Fibroblast of villous mesenchyme (primary cell): ENCODE data around the gene MBNL3. TPM values are rescaled to one million over a fixed set of nuclear protein-coding genes. Genes with fewer than 3 reads are reported as not detected.

ENCODE experiments used
- DNase-seq: peaks from one replicate; pipeline ENCODE4 v3.0.0-alpha.2; 2010; ENCODE audit warnings: low read depth
- H3K4me3 ChIP-seq: 2 replicates; pipeline ENCODE4 v1.5.1; 2011; ENCODE audit warnings: low read depth, mild to moderate bottlenecking, low read length
- CTCF ChIP-seq: IDR thresholded peaks from 2 replicates; pipeline ENCODE4 v1.5.1; 2012; ENCODE audit warnings: low read depth, mild to moderate bottlenecking, low read length; ENCODE audit not compliant: insufficient read depth
- total RNA-seq: library from RNA; depleted of rRNA; stranded (reverse); fragments of >200 nt; gene quantifications from 2 replicates; pipeline ENCODE4 v1.2.3, GENCODE V29; 2012

MBNL3 gene
- total RNA-seq, 1 donor = 4.3 TPM

DNA sequence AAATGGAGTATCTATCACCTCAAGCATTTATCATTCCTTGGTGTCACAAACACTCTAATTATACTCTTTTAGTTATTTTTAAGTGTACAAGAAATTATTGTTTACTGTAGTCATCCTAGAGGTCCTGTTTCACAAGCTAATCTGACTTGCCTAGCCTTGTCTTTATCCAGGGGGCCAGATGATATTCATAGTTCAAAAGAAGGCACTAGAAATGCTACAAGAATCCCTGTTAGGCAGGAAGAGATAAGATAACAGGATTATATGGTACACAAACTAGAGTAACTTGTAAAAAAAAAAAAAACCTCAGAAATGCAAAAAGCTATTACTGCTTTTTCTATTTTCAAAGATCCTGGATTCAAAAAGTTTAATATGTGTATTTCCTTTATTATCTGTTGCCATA lies 95.8 kb downstream of the MBNL3 start:
- DNase-seq = peak; percentile 65
- no peak overlapping the region for H3K4me3 ChIP-seq
- no peak for TF ChIP-seq CTCF

GRCh38 chrX:132390792-132391191 lies 98.0 kb downstream of the MBNL3 start:
- no peak for TF ChIP-seq CTCF
- no peak overlapping the region for H3K4me3 ChIP-seq
- no peak for DNase-seq

- H3K4me3 ChIP-seq = no peak overlapping the region
- no peak for TF ChIP-seq CTCF
- no peak for DNase-seq
Measured at GRCh38 chrX:132389480-132389879, 99.4 kb downstream of the MBNL3 start.

GRCh38 chrX:132388371-132388770 lies 100.5 kb downstream of the MBNL3 start:
- TF ChIP-seq CTCF = no peak
- DNase-seq = no peak

GRCh38 chrX:132384301-132384700 lies 104.5 kb downstream of the MBNL3 start:
- TF ChIP-seq CTCF = no peak
- DNase-seq = no peak
- H3K4me3 ChIP-seq = no peak overlapping the region

More at GRCh38 chrX:132388371-132388770, 100.5 kb downstream of the MBNL3 start:
- H3K4me3 ChIP-seq = no peak overlapping the region

GRCh38 chrX:132382068-132382467 lies 106.8 kb downstream of the MBNL3 start:
- no peak overlapping the region for H3K4me3 ChIP-seq
- no peak for TF ChIP-seq CTCF
- no peak for DNase-seq

DNA sequence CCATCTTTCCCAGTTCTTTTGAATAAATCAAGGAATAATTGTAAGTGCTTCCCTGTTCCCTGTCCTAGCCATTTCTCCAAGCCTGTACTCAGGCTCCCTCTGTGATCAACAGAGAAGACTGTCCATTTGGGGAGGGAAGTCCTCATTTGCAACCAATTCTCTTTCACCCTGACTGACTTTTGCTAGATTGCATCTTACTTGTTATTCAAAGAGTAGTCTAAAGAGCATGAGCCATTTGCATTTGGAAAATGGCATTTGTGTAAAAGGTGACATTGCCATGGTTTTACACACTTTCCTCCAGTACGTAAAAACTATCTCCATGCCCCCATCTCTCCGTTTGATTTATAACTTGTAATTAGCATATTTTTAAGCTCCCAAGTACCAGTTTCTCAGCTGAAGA lies 110.6 kb downstream of the MBNL3 start:
- TF ChIP-seq CTCF = no peak
- no peak overlapping the region for H3K4me3 ChIP-seq
- DNase-seq = no peak
